ENCODE results near the gene PDE4D. TPM values are rescaled to one million over a fixed set of nuclear protein-coding genes. Genes with fewer than 3 reads are reported as not detected.

Gene PDE4D
- total RNA-seq, 1 donor from 2014 or later: 39.2 TPM

DNA sequence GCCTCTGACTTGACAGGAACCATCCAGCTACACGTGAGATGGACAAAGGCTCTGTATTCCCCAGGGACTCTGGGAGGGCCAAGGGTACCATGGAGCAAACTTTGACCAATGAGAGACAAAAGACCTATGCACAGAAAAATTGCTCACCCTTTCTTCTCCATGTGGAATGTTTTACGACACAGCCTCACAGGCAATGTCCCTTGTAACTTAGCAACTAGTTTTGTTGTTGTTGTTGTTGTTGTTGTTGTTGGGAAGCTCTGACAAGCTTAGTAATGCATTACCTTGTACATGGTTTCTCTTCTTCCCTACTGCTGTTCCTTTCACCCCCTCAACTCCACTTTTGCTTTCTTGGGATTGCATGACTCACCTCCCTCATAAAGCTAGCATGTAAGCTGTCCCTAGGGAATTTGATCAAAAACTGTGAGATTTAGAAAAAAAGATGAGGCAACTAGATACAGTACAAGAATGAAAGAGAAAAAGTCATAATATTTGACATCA is 759.7 kb downstream of the PDE4D start:
- Histone ChIP-seq H3K27me3 (ENCODE audit: control insufficient read depth, insufficient read depth, low read length) (no peaks in the 10 kb centered on the region), H3K36me3 (ENCODE audit: control insufficient read depth, insufficient read depth, low read length) (no peaks in the 10 kb centered on the region), H3K4me3 (ENCODE audit: low read depth, low read length) (no peak overlapping the region)
- no peak for DNase-seq (ENCODE audit: low read depth)
- TF ChIP-seq, protein P1, sequence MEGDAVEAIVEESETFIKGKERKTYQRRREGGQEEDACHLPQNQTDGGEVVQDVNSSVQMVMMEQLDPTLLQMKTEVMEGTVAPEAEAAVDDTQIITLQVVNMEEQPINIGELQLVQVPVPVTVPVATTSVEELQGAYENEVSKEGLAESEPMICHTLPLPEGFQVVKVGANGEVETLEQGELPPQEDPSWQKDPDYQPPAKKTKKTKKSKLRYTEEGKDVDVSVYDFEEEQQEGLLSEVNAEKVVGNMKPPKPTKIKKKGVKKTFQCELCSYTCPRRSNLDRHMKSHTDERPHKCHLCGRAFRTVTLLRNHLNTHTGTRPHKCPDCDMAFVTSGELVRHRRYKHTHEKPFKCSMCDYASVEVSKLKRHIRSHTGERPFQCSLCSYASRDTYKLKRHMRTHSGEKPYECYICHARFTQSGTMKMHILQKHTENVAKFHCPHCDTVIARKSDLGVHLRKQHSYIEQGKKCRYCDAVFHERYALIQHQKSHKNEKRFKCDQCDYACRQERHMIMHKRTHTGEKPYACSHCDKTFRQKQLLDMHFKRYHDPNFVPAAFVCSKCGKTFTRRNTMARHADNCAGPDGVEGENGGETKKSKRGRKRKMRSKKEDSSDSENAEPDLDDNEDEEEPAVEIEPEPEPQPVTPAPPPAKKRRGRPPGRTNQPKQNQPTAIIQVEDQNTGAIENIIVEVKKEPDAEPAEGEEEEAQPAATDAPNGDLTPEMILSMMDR (IDR thresholded peaks at IDR 0.05; ENCODE audit: insufficient read depth, low read length, poor library complexity, severe bottlenecking): no peak

DNA sequence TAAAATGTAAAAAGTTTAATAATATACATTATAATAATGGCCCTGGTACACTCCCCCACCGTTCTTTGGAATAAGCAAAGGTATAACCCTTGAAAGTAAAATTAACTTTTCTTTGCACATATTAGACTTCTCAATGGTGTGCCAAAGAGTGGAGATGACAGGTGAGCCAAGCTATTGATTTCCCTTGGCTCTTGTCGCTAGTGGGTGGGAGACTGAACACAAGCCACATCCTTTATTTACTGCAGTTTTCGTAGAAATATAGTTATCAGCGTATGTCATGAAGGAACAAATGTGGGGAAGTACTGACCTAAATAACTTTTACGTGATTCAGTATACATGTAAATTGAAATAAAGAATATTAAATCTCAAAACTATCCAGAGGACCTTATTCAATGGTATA is 761.4 kb downstream of the PDE4D start:
- H3K36me3 ChIP-seq (ENCODE audit: control insufficient read depth, insufficient read depth, low read length): no peaks in the 10 kb centered on the region
- TF ChIP-seq, protein P1 (IDR thresholded peaks at IDR 0.05; ENCODE audit: insufficient read depth, low read length, poor library complexity, severe bottlenecking): no peak
- H3K27me3 ChIP-seq (ENCODE audit: control insufficient read depth, insufficient read depth, low read length): no peaks in the 10 kb centered on the region
- H3K4me3 ChIP-seq (ENCODE audit: low read depth, low read length): no peak overlapping the region
- no peak for DNase-seq (ENCODE audit: low read depth)

GRCh38 chr5:59130431-59130830 is 763.1 kb downstream of the PDE4D start:
- Histone ChIP-seq H3K4me3 (ENCODE audit: low read depth, low read length) (no peak overlapping the region), H3K36me3 (ENCODE audit: control insufficient read depth, insufficient read depth, low read length) (no peaks in the 10 kb centered on the region), H3K27me3 (ENCODE audit: control insufficient read depth, insufficient read depth, low read length) (no peaks in the 10 kb centered on the region)
- DNase-seq (ENCODE audit: low read depth): no peak
- TF ChIP-seq, protein P1 (IDR thresholded peaks at IDR 0.05; ENCODE audit: insufficient read depth, low read length, poor library complexity, severe bottlenecking): no peak

DNA sequence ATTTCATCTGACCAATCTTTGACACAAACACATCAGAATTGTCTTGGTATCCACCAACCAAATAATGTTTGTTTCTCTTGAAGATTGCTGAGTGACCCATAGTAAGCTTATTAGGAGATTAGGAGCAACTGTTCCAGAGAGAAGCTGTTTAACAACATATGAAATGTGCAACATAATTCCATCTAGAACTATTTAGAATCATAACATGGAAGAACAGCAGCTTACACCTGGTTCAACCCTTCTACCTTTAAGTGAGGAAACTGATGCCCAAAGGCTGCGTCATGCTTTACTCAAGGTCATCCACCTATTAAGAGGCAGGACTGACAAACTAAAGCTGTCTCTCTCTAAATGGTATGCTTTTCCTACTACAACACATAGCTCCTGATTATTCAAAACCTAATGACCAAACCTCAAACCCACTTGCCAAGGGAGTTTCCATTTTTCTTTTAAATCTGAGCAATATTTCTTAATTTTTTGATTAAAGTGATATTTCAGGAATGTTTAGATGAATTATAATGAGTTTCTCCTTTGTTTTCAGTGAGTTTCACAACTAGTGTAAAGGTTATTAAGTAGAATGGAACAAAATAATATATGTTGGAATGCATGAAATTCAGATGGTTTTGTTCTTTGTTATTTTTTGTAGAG is 764.8 kb downstream of the PDE4D start:
- no peak for DNase-seq (ENCODE audit: low read depth)
- TF ChIP-seq, protein P1 (IDR thresholded peaks at IDR 0.05; ENCODE audit: insufficient read depth, low read length, poor library complexity, severe bottlenecking): no peak
- no peak overlapping the region for H3K4me3 ChIP-seq (ENCODE audit: low read depth, low read length)
- H3K27me3 ChIP-seq (ENCODE audit: control insufficient read depth, insufficient read depth, low read length): no peaks in the 10 kb centered on the region
- no peaks in the 10 kb centered on the region for H3K36me3 ChIP-seq (ENCODE audit: control insufficient read depth, insufficient read depth, low read length)

DNA sequence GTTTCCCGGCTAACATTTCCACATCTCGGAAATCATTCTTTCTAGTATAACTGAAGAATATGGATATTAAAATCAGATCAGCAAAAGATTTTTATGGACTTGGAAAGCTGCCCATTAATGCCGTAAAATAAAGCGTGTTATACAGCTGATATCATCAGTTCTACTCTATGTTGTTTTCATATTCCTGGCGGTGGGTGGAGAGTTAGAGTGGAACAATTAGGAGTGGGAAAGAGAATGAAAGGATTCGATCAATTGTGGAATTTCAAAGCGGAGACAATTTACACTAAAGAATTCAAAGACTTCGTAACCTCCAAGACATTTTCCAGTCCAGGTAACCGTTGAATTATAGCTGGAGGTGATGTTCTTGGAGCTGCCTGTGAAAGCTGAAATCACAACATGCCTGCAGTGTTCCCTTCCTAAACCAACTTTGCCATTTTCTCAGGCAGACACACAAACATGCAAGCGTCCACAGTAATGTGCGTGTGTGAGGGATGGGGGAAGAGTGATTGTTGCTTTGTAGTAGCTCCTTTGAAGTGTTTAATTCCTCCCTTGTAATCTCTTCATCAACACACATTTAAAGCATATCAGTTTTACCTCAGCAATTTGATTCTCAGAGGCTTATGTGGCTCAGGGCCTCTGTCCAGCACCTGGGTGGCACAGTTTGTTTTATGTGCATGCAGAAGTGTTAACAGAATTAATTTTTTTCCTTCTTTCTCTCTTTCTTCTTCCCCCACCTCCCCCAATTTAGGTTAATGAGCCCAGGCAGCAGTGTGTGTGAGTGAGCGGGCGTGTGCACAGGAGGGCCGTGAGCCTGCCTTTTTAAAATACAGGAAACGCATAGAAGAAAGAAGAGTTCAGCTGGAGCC is 766.6 kb downstream of the PDE4D start:
- no peaks in the 10 kb centered on the region for H3K36me3 ChIP-seq (ENCODE audit: control insufficient read depth, insufficient read depth, low read length)
- TF ChIP-seq, protein P1 (IDR thresholded peaks at IDR 0.05; ENCODE audit: insufficient read depth, low read length, poor library complexity, severe bottlenecking): no peak
- DNase-seq (ENCODE audit: low read depth): no peak
- no peak overlapping the region for H3K4me3 ChIP-seq (ENCODE audit: low read depth, low read length)
- H3K27me3 ChIP-seq (ENCODE audit: control insufficient read depth, insufficient read depth, low read length): no peaks in the 10 kb centered on the region

Measured in kidney epithelial cell (primary cell).